ENCODE data around the gene CYP1A1. TPM values are rescaled to one million over a fixed set of nuclear protein-coding genes. Genes with fewer than 3 reads are reported as not detected.

Gene CYP1A1
- total RNA-seq, result 1 to 10 TPM in 1 of 2 experiments, under 1 TPM in 1; 0.48 to 1.0 TPM

GRCh38 chr15:74725225-74725774 lies at the start of gene CYP1A1:
Gene CYP1A1 (minus strand): TSS chr15:74725528. CDS start chr15:74723097, 2,431 bp downstream.
- ChIA-PET POLR2A (no interaction called here), CTCF (interaction anchor here (0.5 to 2.1 kb wide), 7 partner anchors 29 to 152 kb away, joined by 3 to 7 read pairs (median 3); no protein-coding TSS in a partner anchor)

GRCh38 chr15:74773731-74774252 lies 48.5 kb upstream of the CYP1A1 start:
- ChIA-PET CTCF (interaction anchor here (0.9 to 27.2 kb wide), 3 partner anchors 19 to 228 kb away, joined by 3 to 914 read pairs (median 259); partner anchors contain the start of gene CSK), POLR2A (interaction anchor here (0.6 kb wide), 1 partner anchor 142 kb away, joined by 8 read pairs; no protein-coding TSS in a partner anchor)

GRCh38 chr15:74773329-74773728 lies 48.0 kb upstream of the CYP1A1 start:
- POLR2A ChIA-PET, result no interaction called here
- CTCF ChIA-PET, result interaction anchor here (0.9 to 27.2 kb wide), 4 partner anchors 19 to 228 kb away, joined by 3 to 914 read pairs (median 150); partner anchors contain the start of gene CSK

GRCh38 chr15:74770211-74770903 lies 45.0 kb upstream of the CYP1A1 start:
- ChIA-PET POLR2A (interaction anchor here (0.6 to 1.2 kb wide), 4 partner anchors 10 to 136 kb away, joined by 3 to 4 read pairs (median 4); partner anchors contain the start of gene FAM219B), CTCF (interaction anchor here (0.6 to 27.2 kb wide), 32 partner anchors 9 to 397 kb away, joined by 3 to 914 read pairs (median 5); partner anchors contain the start of genes CPLX3, CSK, CYP1A2 and FAM219B)

GRCh38 chr15:74769463-74770025 lies 44.2 kb upstream of the CYP1A1 start:
- CTCF ChIA-PET, result interaction anchor here (0.7 to 27.2 kb wide), 36 partner anchors 11 to 434 kb away, joined by 3 to 914 read pairs (median 4); partner anchors contain the start of genes CPLX3, CSK, CYP1A1 and CYP1A2
- POLR2A ChIA-PET, result interaction anchor here (1.0 to 1.1 kb wide), 2 partner anchors 9 to 10 kb away, joined by 4 read pairs; no protein-coding TSS in a partner anchor

- ChIA-PET CTCF (interaction anchor here (0.7 to 27.2 kb wide), 37 partner anchors 10 to 396 kb away, joined by 3 to 914 read pairs (median 4); partner anchors contain the start of genes CPLX3, CSK, CYP1A1 and EDC3), POLR2A (interaction anchor here (0.6 to 1.1 kb wide), 2 partner anchors 9 to 11 kb away, joined by 4 to 6 read pairs; no protein-coding TSS in a partner anchor)
Observed at GRCh38 chr15:74768771-74769342, 43.5 kb upstream of the CYP1A1 start.

- POLR2A ChIA-PET, result interaction anchor here (0.6 kb wide), 1 partner anchor 10 kb away, joined by 6 read pairs; no protein-coding TSS in a partner anchor
Observed at GRCh38 chr15:74768099-74768770, 42.9 kb upstream of the CYP1A1 start.

GRCh38 chr15:74767167-74768098 lies 42.1 kb upstream of the CYP1A1 start:
- POLR2A ChIA-PET, result interaction anchor here (0.7 kb wide), 1 partner anchor 27 kb away, joined by 3 read pairs; no protein-coding TSS in a partner anchor
- CTCF ChIA-PET, result interaction anchor here (0.7 to 27.2 kb wide), 15 partner anchors 25 to 1107 kb away, joined by 3 to 914 read pairs (median 5); partner anchors contain the start of genes CSK, CYP1A1 and EDC3

More at GRCh38 chr15:74768099-74768770, 42.9 kb upstream of the CYP1A1 start:
- CTCF ChIA-PET, result interaction anchor here (0.7 to 27.2 kb wide), 28 partner anchors 10 to 395 kb away, joined by 3 to 914 read pairs (median 4); partner anchors contain the start of genes CSK, CYP1A1, EDC3 and ULK3

GRCh38 chr15:74763416-74763815 lies 38.1 kb upstream of the CYP1A1 start:
- POLR2A ChIA-PET, result no interaction called here
- CTCF ChIA-PET, result interaction anchor here (1.1 kb wide), 1 partner anchor 142 kb away, joined by 3 read pairs; no protein-coding TSS in a partner anchor

GRCh38 chr15:74762791-74763150 lies 37.4 kb upstream of the CYP1A1 start:
- ChIA-PET POLR2A (no interaction called here), CTCF (interaction anchor here (1.1 to 1.8 kb wide), 3 partner anchors 8 to 141 kb away, joined by 3 to 5 read pairs (median 3); no protein-coding TSS in a partner anchor)

GRCh38 chr15:74758736-74759135 lies 33.4 kb upstream of the CYP1A1 start:
- CTCF ChIA-PET, result interaction anchor here (1.8 to 2.7 kb wide), 2 partner anchors 10 to 13 kb away, joined by 8 to 14 read pairs; no protein-coding TSS in a partner anchor
- POLR2A ChIA-PET, result no interaction called here

GRCh38 chr15:74754593-74755215 lies 29.4 kb upstream of the CYP1A1 start:
- ChIA-PET CTCF (no interaction called here), POLR2A (interaction anchor here (0.6 kb wide), 1 partner anchor 144 kb away, joined by 3 read pairs; no protein-coding TSS in a partner anchor)

GRCh38 chr15:74752531-74752930 lies 27.2 kb upstream of the CYP1A1 start:
- CTCF ChIA-PET, result interaction anchor here (1.2 kb wide), 1 partner anchor 121 kb away, joined by 3 read pairs; no protein-coding TSS in a partner anchor
- POLR2A ChIA-PET, result no interaction called here

- POLR2A ChIA-PET, result no interaction called here
- CTCF ChIA-PET, result interaction anchor here (1.2 kb wide), 1 partner anchor 121 kb away, joined by 3 read pairs; no protein-coding TSS in a partner anchor
Observed at GRCh38 chr15:74752011-74752410, 26.7 kb upstream of the CYP1A1 start.

GRCh38 chr15:74750751-74751150 lies 25.4 kb upstream of the CYP1A1 start:
- POLR2A ChIA-PET, result no interaction called here
- CTCF ChIA-PET, result interaction anchor here (0.6 kb wide), 1 partner anchor 373 kb away, joined by 3 read pairs; no protein-coding TSS in a partner anchor

GRCh38 chr15:74749832-74750231 lies 24.5 kb upstream of the CYP1A1 start:
- ChIA-PET CTCF (interaction anchor here (1.6 kb wide), 1 partner anchor 21 kb away, joined by 5 read pairs; no protein-coding TSS in a partner anchor), POLR2A (no interaction called here)
